SH-SY5Y (cell line): Measurements from ENCODE around the gene ARRDC2.

ENCODE experiments used
- GATA2 ChIP-seq: IDR thresholded peaks from 2 replicates; pipeline ENCODE4 v1.6.1; 2011; ENCODE audit warnings: mild to moderate bottlenecking, low read depth, low read length
- GATA3 ChIP-seq: IDR thresholded peaks from 2 replicates; pipeline ENCODE4 v1.6.1; 2011; ENCODE audit warnings: low read depth, mild to moderate bottlenecking, low read length, moderate library complexity

The ARRDC2 gene

GRCh38 chr19:18020212-18021085 is 12.5 kb downstream of the ARRDC2 start:
- TF ChIP-seq GATA2 (no peak), GATA3 (no peak)

- TF ChIP-seq GATA3: no peak
Observed at GRCh38 chr19:18021121-18021755, 13.3 kb downstream of the ARRDC2 start.

- no peak for TF ChIP-seq GATA3
- no peak for TF ChIP-seq GATA2
Observed at GRCh38 chr19:18023622-18024251, 15.8 kb downstream of the ARRDC2 start.

DNA sequence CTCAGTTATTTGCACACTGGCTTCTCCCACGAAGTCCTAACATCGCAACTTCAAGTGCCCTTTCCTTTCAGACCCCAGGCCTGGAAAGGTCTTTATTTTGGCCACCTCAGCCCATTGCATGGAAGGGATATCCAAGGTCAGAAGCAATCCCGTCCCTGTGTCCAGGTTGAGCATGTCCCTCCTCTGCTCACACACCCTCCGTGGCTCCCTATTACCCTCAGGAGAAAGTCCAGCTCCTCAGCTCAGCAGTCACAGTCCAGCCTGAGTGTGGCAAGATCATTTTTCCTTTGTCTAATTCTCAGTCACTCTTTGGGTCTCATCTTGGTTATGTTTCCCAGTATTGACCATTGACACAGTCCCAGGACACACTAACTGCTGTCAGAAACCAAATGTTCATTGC is 19.2 kb downstream of the ARRDC2 start:
- no peak for TF ChIP-seq GATA2
- no peak for TF ChIP-seq GATA3

- TF ChIP-seq GATA2: no peak
- TF ChIP-seq GATA3: no peak
Observed at GRCh38 chr19:18029617-18030338, 21.8 kb downstream of the ARRDC2 start.

DNA sequence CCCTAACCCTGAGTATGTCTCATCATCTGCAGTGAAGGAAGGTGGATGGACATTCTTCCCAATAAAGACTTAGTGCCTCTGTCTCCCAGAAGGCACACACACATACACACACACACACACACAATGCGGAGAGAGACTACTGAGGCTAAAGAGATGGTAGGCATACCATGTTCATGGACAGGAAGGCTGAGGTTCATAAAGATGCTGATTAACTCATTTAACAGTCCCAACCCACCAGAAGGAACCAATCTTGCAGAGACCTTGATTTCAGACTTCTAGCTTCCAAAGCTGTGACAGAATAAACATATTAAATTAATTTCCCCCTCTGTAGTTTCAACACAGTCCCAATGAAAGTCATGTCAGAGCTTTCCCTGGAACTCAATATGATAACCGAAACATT is 33.1 kb downstream of the ARRDC2 start:
- TF ChIP-seq GATA3 (no peak), GATA2 (no peak)

GRCh38 chr19:18043676-18044075 is 35.7 kb downstream of the ARRDC2 start:
- TF ChIP-seq GATA2 (no peak), GATA3 (no peak)

DNA sequence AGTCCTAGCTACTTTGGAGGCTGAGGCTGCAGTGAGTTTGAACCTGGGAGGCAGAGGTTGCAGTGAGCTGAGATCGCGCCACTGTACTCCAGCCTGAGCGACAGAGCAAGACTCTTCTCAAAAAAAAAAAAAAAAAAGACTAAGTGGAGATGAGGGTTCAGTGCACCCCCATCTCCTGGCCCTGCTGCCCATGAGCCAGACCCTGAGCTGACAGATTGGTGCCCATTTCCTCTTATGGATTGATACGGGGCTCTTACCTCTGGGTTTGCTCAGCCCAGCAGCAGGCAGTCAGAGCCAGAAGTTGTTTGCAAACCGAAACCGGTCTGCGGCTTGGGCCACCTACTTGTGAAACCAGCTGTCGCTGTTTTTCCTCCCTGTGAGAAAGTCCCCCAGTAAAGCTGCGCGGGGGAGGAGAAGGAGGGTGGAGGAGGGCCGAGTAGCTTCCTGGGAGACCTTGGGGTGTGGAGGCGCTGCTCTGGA is 36.9 kb downstream of the ARRDC2 start:
- TF ChIP-seq GATA3 (no peak), GATA2 (no peak)

DNA sequence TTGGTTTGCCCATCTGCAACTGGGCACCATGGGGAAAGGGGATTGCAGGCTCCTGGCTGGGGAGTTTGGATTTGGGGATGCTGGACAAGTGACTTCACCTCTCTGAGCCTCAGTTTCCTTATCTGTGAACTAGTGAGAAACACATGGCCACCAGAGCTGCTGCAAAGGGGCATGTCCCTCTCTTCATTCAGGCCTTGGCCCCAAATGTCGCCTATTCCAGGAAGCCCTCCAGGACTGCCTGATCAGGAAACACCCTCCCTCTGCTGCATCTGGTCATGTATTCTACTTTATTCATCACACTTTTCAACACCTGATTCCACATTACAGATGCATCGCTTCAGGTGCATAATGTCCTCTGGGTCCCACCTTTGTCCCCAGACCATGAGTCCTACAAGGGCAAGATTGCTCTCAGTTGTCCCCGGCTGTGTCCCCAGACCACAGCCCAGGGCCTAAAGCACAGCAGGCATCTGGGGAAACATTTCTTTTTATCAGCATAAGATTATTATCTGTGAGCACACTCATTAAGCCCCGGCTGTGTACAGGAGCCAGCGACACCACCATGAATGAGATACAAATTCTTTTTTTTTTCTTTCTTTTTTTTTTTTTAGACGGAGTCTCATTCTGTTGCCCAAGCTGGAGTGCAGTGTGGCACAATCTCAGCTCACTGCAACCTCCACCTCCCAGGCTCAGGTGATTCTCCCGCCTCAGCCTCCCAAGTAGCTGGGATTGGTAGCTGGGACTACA is 37.5 kb downstream of the ARRDC2 start:
- no peak for TF ChIP-seq GATA2
- TF ChIP-seq GATA3: no peak

GRCh38 chr19:18046059-18046718 is 38.2 kb downstream of the ARRDC2 start:
- TF ChIP-seq GATA2 (no peak), GATA3 (no peak)

DNA sequence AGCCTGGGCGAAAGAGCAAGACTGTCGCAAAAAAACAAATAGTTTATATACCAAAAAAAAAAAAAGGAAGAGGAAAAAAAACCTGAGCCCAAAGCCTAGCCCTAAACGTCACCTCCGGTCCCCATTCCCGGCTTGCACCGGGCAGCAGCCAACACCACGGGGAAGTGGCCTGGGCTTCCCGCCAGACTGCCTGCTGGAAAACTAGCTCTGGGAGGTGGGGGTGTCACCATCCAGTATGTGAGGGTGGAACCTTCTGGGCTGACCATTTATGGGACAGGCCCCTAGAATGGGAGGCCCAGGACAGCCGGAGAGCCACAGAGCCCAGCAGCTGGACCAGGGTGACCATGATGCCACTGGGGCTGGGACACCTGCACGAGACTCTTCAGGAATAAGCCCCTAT is 41.4 kb downstream of the ARRDC2 start:
- TF ChIP-seq GATA3 (no peak), GATA2 (no peak)

GRCh38 chr19:18051887-18052286 is 43.9 kb downstream of the ARRDC2 start:
- no peak for TF ChIP-seq GATA2
- TF ChIP-seq GATA3: no peak
